SH-SY5Y (cell line): Measurements from ENCODE around the gene KPNA1.

ENCODE experiments used
- GATA2 ChIP-seq: IDR thresholded peaks from 2 replicates; pipeline ENCODE4 v1.6.1; 2011; ENCODE audit warnings: mild to moderate bottlenecking, low read depth, low read length
- GATA3 ChIP-seq: IDR thresholded peaks from 2 replicates; pipeline ENCODE4 v1.6.1; 2011; ENCODE audit warnings: low read depth, mild to moderate bottlenecking, low read length, moderate library complexity

DNA sequence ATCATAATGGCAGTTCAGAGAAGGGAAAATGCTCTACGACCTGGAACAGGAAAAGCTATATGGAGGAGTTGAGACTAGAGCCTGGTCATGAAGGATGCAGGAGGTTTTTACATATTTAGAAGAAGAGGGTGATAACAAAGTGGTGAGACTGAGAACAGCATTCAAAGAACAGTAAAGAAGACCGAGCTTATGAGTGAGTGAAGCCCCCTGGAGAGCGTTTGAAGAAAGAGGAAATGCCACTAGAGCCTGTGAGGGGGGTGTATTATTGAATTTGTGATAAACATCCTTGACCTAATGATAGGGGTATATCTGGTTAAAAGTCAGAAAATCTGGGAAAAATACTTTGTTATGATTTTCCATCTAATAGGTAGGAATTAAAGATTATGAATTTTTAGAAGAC, 45.2 kb upstream of the KPNA1 start:
- no peak for TF ChIP-seq GATA3
- no peak for TF ChIP-seq GATA2
